Measurements from ENCODE around the gene MAP3K2.

MAP3K2 gene

GRCh38 chr2:127347734-127348392 is 39.9 kb downstream of the MAP3K2 start:
- DNase-seq, result peak; percentile 23

GRCh38 chr2:127347015-127347414 is 40.8 kb downstream of the MAP3K2 start:
- no peak for DNase-seq

- peak; percentile 23 for DNase-seq
These were observed 44.5 kb downstream of the MAP3K2 start for GRCh38 chr2:127343277-127343676.

- DNase-seq, result no peak
These were observed 45.7 kb downstream of the MAP3K2 start for GRCh38 chr2:127342101-127342500.

- no peak for DNase-seq
These were observed 55.4 kb downstream of the MAP3K2 start for GRCh38 chr2:127332335-127332734.

- DNase-seq, result no peak
These were observed 57.0 kb downstream of the MAP3K2 start for GRCh38 chr2:127330753-127331152.

- DNase-seq, result no peak
These were observed 61.4 kb downstream of the MAP3K2 start for GRCh38 chr2:127326289-127326945.

GRCh38 chr2:127324635-127325034 is 63.1 kb downstream of the MAP3K2 start:
- DNase-seq, result peak; percentile 11

GRCh38 chr2:127321303-127321702 is 66.5 kb downstream of the MAP3K2 start:
- DNase-seq, result no peak

GRCh38 chr2:127320586-127321275 is 67.0 kb downstream of the MAP3K2 start:
- no peak for DNase-seq

- no peak for DNase-seq
These were observed 67.7 kb downstream of the MAP3K2 start for GRCh38 chr2:127320067-127320466.

GRCh38 chr2:127314193-127314988 is 73.4 kb downstream of the MAP3K2 start:
- DNase-seq, result peak; percentile 30

GRCh38 chr2:127313406-127313805 is 74.4 kb downstream of the MAP3K2 start:
- DNase-seq, result no peak

- DNase-seq, result no peak
These were observed 76.8 kb downstream of the MAP3K2 start for GRCh38 chr2:127310980-127311379.

GRCh38 chr2:127309468-127309867 is 78.3 kb downstream of the MAP3K2 start:
- no peak for DNase-seq

GRCh38 chr2:127308586-127309138 is 79.1 kb downstream of the MAP3K2 start:
- DNase-seq, result no peak

- DNase-seq, result no peak
These were observed 81.7 kb downstream of the MAP3K2 start for GRCh38 chr2:127305990-127306585.

- DNase-seq, result no peak
These were observed 85.6 kb downstream of the MAP3K2 start for GRCh38 chr2:127302168-127302567.

- peak; percentile 88 for DNase-seq
These were observed 93.8 kb downstream of the MAP3K2 start, which contains the start of gene ERCC3 for GRCh38 chr2:127293748-127294562. TSS of gene ERCC3 (minus strand) at chr2:127294144. CDS start at chr2:127294081, 63 bp downstream.

GRCh38 chr2:127293386-127293747 is 94.4 kb downstream of the MAP3K2 start:
- peak; percentile 13 for DNase-seq

- no peak for DNase-seq
These were observed 99.5 kb downstream of the MAP3K2 start for GRCh38 chr2:127288274-127288673.

GRCh38 chr2:127283275-127283674 is 104.5 kb downstream of the MAP3K2 start:
- no peak for DNase-seq

Data from NCI-H69 (cell line).